Brain pericyte (primary cell): ENCODE results near the gene GUCD1.

Experiments
- DNase-seq: peaks from one replicate; pipeline ENCODE4 v3.0.0-alpha.2; 2012; ENCODE audit warnings: low read depth, low spot score

GUCD1 gene

DNA sequence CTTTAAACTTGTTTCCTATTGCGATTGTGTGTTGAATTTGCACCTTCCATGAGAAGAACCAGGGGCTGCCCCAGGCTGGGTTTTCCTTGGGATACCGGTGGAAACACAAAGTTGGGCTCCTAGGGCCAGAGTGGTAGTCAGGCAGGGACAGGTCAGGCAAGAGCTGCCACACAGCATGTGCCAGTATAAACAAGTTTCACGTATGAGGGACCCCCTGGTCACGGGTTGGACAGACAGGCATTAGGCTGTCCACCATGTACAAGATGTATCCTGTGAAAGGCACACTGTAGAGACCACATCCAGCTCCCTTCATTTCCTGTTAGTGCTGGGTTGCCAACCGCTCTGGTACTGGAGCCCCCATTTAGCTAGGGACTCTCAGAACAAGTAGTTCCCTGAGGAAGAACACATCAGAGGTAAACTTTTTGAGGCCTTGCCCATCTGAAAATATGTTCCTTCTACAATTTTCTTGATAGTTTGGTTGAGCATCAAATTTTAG lies 51.0 kb downstream of the GUCD1 start:
- no peak for DNase-seq

DNA sequence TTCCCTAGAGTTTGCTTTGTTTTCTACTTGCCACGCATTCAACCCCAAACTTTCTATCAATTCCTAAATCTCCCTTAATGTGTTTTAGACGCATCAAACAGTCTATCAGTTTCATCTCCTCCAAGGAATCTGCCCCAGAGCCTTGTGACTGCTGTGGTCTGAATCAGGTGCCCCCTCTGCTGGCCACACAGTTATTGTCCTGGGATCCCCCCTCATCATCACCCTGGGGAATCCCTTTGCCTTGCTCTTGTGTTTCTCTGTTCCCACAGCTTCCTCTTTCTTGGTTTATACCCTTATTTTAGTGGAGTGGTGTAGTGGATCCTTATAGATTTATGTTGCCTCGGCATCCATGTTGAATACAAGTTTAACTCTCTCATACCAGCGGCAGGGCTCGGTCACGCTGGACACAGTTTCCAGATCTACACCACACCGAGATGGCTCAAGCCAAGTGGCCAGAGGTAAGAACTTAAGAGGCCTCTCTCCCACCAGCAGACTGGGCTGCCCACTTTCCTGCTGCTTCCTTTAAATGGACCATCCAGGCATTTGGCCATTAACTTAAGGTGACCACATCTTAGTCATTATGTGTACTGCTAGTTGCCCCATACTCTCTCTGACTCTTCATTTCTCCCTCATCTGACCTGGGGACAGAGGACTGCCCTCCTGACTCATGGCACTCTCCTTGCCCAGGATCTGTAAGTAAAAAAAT lies 51.6 kb downstream of the GUCD1 start:
- DNase-seq: no peak

DNA sequence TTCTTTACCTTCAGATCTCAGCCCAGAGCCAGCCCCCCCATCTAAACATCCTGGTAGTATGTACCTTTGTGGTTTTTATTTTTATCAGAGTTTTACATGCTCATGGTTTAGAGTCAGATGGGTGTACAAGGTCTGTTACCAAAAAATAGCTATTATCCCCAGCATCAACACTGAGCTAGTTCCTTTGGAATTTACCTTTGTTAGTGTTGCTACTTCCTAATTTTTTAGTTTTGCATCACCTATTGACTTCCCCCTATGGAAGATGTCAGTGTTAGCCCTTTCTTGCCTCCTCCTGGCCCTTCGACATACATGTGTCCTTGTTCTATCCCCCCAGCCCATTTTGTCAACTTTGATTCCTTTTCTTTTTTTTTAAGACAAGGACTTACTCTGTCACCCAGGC lies 52.4 kb downstream of the GUCD1 start:
- no peak for DNase-seq

DNA sequence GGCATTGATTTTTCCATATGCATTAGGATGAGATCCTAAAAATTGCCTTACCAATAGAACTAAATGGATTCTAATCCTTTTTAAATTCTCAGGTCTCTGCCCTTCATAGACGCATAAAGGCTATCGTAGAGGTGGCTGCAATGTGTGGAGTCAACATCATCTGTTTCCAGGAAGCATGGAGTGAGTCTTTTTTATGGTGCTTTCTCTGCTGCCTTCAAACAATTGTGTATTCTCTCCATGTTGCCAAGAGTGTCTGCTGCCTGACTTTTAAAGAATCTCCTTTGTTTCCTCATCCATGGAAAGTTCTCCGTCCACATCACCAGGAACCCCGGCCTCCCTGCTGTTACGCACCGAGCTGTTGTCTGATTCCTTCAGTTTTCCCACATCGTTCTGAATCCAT lies 52.9 kb downstream of the GUCD1 start:
- DNase-seq: no peak

DNA sequence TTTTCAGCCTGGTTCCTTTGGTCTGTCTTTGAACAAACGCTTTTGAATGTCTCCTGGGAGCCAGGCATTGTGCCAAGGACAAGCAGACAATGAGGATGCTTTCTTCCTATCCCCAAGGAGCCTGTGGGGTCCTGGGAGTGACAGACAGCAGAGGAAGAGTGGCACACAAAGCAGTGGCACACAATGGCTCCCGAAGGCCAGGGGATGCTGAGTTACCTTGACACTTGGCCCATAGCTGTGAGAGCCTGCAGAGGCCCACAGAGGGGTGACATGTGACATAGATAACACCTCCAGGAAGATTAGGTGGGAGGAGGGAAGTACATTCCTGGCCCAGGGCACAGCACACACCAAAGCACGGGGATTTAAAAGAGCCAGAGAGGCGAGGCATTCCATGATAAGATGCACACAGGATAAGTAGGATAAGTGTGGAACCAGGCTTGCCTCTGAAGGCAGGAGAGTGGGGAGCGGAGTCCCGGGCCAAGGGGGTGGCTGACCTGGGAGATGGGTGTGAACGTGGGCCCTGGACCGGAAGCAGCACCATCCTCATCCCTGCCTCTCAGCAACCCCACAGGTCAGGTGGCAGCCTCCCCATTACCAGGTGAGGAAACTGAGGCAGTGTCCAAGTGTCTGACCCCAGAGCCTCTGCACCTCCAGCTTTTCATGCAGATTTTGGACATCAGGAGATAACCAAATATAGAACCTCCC lies 53.5 kb downstream of the GUCD1 start:
- DNase-seq: no peak

DNA sequence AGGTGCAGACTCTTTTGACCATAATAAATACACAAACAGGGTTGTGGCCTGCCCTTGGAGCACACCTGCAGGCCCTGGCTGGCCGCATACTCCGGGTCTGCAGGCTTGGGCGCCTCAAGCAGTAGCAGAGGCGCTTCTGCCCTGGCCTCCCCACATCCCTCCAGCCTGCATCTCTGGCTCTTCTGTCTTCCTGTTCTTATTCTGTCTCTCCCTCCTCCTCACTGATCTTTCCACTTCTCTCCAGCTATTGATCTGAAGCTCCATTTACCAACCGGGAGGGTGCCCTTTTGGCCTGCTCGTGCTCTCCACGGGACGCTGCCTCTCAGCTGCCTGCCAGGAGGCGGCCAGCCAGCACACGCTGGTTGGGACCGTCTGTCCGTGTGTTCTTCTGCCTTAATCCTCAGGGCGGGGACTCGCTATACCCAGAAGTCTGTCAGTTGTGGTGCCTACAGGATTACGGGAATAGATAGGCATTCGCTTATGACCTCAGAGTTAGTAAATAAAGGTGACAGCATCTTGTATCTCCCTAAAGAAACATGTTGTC lies 54.6 kb downstream of the GUCD1 start:
- DNase-seq: no peak

DNA sequence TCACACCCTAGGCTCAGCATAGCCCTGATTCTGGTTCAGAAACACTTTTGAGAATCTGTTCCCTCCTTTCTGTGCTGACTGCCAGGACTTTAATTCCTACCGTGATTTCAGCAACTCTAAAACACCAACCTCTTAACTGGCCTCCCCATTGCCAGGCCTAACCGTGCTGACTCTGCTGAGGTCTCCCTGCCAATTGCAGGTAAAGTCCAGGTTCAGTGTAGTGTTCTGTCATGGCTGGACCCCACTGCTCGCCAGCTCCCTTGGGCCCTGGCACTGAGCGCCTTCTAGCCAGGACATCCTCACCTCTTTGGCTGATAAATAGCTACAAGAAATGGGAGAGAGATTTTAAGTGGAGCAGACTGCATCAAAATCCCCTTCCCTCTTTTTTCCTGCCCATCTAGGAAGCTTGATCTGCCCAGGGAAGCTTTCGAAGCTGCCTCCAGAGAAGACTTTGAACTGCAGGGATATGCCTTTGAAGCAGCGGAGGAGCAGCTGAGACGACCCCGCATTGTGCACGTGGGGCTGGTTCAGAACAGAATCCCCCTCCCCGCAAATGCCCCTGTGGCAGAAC lies 55.1 kb downstream of the GUCD1 start:
- DNase-seq: no peak

DNA sequence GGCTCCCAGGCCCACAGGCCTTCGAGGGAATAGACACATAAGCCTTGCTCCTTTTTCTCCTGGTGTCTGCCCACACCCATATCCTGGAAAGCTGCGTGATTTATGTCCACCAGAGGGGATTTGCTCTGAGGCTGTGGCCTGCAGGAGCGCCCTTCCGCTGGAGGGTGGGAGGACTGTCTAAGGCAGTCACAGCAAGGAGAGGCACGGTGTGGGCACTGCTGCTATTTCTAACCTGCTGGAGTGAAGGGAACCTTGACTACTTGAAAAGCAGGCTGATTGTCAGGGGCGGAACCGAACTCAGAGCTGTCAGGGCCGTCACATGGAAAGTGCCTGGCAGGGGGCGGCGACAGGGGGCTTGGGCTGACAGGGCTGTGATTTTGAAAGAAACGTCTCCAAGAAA lies 56.1 kb downstream of the GUCD1 start:
- DNase-seq: no peak

DNA sequence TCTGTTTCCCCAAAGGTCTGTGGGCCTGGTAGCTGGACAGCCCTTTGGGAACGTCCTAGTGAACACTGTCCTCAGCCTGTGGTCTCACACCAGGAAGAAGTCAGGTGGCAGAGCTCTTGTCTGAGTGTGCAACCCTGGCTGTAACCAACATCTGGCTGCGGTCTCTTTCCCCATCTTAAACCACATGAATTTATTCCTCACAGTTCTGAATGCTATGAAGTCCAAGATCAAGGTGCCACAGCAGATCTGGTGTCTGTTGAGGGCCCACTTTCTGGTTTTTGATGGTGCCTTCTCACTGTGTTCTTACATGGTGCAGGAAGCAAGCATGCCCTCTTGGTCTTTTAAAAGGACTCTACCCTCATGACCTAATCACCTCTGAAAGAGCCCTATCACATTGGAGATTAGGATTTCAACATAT lies 57.1 kb downstream of the GUCD1 start:
- DNase-seq: no peak

DNA sequence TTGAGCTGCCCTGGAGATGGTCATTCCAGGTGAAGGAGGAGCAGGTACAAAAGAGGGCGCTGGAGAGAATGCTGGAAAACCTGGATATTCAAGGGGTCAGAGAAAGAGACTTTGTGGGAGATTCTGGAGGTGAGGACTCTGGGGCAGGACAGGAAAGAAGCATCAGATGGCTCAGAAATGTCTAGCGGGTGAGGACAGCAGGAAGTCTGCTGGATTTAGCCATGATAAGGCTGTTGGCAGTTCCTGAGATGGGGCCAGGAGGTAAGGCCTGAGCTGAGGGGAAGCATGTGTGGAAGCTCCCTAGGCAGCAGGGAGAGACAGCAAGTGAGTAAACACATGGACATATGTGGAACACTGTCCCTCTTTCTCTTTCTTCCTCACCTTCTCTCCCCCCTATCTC lies 58.3 kb downstream of the GUCD1 start:
- DNase-seq: no peak

DNA sequence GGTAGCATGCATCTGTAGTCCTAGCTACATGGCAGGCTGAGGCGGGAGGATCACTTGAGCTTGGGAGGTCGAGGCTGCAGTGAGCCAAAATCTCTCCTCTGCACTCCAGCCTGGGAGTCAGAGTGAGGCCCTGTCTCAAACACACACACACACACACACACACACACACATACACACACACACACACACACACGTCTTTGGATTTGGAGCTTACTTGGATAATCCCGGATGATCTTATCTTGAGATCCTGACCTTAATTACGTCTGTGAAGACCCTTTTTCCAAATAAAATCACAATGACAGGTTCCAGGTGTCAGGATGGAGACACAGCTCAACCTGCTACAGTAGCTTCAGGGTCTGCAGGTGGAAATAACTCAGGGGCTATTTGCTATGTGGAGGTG lies 58.7 kb downstream of the GUCD1 start:
- no peak for DNase-seq

DNA sequence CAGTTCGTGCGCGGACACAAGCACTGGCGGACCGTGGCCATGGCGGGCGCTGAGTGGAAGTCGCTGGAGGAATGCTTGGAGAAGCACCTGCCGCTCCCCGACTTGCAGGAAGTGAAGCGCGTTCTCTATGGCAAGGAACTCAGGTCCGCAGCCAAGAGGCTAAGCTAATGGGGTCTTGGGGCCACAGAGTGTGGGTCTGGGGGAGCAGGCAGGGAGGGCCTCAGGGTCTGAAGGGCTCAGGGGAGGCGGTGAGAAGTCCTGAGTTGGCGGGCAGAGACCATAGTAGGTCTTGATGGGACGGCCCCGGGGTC lies 59.6 kb downstream of the GUCD1 start:
- no peak for DNase-seq

DNA sequence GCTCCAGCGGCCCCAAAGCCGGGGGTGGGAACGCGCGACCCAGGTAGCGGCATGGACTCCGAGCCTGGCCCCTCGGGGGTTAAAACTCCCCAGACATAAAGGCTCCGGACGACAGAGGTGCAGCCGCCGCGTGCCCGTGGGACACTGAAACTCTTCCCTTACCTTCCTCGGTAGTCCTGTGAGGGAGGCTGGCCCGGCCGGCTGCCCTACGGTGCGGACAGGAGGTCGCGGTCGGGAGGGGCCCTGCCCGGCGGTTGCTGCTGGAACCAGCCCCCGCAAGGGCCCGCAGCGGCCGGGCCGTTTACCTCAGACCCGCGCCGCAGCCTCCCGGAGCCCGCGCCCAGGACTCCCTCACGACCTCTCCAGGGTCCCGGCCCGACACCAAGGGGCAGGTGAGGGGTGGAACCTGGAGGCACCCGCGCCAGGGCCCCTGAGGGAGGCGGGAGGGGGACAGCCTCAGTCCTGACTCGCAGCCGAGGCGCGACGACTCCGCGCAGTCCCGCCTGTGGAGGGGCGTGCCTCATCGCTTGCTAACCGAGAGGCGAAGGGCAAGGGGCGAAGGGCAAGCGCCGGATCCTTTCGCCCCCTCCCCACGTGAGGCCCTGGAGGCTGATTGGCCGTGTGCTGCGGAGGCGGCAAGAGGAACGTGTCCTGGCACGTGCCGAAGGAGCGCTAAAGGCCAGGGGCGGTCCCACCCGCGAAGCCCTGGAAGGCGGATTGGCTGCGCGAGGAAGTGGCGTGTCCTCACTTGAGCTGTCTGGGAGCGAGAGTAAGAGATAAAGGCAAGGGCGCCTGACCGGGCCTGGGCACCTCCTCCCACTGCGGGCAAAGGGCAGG lies 60.2 kb downstream of the GUCD1 start, which contains the start of gene UPB1:
UPB1 (plus strand) TSS at position 805 of the 837 bp plus-strand sequence. CDS start 72 bp downstream, outside the sequence.
- DNase-seq: no peak

DNA sequence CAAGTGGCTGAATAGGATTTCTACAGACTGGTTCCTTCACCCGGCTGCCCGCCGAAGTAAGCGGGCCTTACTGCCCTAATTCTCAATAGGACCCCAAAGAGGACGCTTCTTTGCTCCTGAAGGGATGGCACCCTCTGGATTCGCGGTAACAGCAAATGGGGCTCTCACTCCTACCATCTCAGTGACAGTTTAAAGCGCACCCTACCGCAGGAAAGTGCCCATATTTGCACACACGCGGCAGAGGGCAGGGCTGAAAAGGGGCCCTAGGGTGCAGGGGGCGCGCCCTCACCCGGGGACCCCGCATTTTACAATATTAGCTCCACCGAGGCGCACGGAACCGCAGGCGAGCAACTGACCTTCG lies 60.8 kb downstream of the GUCD1 start:
- DNase-seq: no peak

DNA sequence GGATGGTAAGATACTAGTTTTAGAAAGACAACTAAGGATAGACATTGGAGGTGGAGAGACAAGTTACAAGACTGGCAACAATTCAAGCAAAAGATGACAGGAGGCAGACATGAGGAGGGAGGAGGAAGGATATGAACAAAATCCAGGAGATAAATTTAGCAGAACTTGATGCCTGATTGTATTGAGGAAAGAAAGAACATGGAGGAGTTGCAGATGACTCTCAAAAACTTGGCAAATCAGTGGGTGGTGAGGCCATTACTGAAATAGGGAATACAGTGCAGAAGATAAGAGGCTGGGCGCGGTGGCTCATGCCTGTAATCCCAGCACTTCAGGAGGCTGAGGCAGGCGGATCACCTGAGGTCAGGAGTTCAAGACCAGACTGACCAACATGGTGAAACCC lies 62.5 kb downstream of the GUCD1 start:
- no peak for DNase-seq
